GM18861 (cell line): ENCODE results near the gene UBAP1.
"Not testable (repeated sequence)": the region's sequence is repeated elsewhere in the genome, so short reads cannot be mapped to it uniquely, and the experiment has no call there.

ENCODE experiments used
- ATAC-seq: cut with Tn5 transposase; IDR thresholded peaks from one replicate; pipeline ENCODE4 v1.9.1; 2021; ENCODE audit not compliant: unreplicated experiment

UBAP1 gene

GRCh38 chr9:34256987-34257585, 78.2 kb downstream of the UBAP1 start:
- ATAC-seq = no peak

GRCh38 chr9:34259315-34259714, 80.5 kb downstream of the UBAP1 start:
- ATAC-seq = no peak

DNA sequence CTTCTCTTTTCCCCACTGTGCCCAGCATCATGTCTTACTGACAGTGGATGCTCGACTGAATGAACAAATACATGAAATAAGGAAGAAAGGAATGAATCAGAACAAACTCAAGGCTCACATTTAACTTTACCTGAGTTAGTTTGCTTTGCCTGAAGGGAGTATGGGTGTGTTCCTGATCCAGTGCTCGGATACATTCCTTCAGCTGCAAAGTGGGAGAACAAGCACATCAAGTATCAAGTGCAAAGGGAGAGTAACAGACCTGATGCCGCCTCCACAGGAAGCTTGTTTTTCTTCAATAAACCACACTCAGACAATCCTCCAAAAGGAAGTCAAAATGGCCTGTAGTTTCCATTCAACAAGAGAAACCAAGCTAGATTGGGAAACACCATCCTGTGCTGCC, 84.1 kb downstream of the UBAP1 start:
- ATAC-seq = no peak

GRCh38 chr9:34267660-34268059, 88.8 kb downstream of the UBAP1 start:
- peak; percentile 60 for ATAC-seq

DNA sequence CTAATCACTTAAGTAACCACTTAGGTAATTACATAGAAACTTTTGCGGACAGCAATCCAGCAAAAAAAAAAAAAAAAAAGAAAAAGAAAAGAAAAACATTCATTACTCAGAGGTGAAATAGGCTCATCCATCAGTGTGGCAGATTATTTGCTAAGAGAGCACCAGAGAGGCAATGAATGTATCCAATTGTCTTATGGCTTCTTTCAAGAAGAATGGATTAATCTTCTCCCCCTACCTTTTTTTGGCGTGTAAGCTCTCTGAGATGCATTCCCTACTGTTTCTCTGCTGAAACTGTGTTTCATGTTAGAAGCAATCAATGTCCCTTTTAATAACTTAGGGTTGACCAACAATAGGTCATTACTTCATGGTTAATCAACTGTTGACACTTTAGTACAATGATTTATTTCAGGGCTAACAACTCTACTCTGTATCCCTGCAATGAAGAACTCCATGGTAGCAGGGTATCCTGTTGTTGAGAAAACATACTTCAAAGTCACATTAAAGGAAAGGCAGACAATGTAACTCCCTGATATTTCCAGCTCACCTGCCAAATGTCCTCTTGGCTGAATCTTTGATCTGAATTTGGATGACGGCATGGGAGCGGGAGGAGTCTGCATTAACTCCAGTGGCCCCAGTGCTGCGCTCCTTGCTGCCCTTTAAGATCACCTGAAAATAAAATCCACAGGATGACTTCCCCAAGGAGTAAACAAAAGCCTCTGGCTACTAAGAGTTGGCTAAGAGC, 92.6 kb downstream of the UBAP1 start:
- ATAC-seq = no peak

DNA sequence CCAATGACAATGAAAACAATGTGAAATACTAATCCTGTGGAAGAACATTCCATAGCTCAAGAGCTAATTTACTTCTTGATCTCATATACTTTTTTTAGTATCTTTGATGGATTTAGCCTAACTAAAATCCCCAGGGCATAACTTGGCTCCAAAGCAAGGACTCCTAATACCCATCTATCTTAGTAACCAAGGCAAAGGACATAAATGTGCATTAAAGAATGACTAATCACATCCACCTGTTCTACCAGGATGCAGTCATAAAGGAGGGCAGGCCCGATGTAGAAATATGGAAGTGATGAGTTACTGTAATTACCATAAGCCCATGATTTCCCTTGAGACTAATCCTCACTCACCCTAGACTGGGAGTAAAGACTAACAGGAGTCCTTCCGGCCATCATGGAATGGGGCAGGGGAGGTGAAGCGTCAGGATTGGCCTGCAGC, 93.3 kb downstream of the UBAP1 start:
- no peak for ATAC-seq

- ATAC-seq = not testable (repeated sequence)
These were observed 94.7 kb downstream of the UBAP1 start for GRCh38 chr9:34273588-34273987.

GRCh38 chr9:34275811-34276210, 97.0 kb downstream of the UBAP1 start:
- ATAC-seq = no peak

DNA sequence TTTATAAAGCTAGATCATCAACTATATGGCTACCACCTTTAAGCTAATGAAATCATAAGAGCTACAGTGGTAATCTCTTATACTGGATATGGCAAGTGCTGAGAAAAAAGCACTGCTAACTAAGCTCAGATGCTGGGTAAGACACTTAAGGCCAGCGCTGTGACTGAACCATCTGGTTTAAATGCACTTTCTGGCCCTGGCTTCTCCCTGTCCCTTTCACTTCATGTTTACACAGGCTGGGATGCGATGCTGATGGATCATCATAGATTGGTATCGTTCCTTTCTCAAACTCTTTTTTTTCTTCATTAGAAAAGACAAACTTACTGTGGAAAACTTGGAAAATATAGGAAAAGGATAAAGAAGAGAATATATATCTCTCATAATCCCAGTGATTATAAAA, 97.9 kb downstream of the UBAP1 start:
- ATAC-seq = no peak

- ATAC-seq = no peak
These were observed 100.6 kb downstream of the UBAP1 start for GRCh38 chr9:34279411-34279810.

GRCh38 chr9:34282096-34282495, 103.3 kb downstream of the UBAP1 start:
- ATAC-seq = no peak

DNA sequence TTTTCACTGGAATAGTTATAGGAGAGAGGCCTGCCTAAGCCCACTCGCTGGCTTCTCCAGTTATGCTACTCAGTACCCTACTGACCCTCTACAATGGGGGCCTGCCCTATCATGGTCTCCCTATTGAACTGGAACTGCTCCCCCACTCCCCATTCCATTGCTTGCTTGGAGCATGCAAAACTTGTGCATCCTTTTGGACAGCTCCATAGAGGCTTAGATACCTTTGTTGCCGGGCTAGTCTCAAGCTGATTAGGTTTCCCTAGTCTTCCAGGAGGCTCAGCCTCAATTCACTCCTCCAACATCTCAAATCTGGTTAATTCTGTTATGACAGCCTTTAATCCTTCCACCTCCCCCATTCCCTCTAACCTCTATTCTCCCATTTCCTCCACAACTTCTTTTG, 110.3 kb downstream of the UBAP1 start:
- no peak for ATAC-seq

DNA sequence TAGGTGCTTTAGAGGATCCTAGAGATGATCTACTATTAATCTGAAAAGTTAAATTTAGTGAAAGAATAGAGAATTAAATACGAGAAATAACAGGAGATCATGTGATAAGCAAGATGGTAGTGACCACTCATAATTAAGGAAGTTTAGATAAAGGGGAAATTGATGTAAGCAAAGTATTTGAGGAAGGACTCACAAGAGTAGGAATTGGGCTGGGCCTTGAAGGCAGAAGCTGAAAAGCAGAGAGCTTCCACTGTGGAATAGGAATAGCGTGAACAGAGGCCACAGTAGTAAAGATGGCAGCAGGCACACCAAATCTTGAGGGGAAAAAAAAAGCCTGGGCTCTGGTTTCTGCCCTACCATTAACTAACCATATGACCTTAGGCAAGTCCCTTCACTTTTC, 112.2 kb downstream of the UBAP1 start:
- no peak for ATAC-seq

DNA sequence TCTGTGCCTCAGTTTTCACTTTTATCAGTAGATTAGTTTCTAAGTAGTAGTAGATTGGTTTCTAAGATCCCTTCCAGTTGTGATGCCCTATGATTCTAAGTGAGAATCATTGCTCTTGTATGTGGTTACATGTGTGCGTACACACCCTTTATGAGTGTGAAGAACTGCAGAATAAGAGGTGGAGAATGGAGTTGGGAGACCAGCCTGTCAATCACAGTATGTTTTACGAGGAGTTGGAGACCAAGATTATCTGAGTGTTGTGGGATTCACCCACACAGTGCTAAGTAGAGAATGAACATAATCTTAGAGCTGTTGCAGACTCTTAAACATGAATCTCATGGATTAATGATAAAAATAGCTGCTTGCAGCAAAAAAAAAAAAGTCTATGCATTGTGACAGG, 112.6 kb downstream of the UBAP1 start:
- ATAC-seq = no peak

DNA sequence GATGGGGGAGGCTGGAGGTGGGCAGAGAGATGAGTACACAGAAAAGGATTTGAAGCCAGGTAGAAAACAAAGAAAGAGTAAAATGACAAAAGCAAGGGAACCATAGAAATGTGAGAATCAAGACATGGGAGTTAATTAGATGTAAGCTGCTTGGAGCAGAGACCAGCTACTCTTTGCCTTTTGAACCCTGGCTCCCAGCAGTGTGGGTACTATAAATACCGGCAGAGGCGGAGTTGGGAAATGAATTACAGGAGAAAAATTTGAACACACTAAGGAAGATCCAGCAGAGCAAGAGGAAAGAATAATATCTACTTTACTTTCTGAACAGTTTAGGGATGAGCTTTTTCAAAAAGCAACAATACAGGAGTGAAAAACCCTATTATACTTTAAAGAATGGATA, 113.7 kb downstream of the UBAP1 start:
- no peak for ATAC-seq

GRCh38 chr9:34301064-34301463, 122.2 kb downstream of the UBAP1 start:
- ATAC-seq = not testable (repeated sequence)
